Panc1 (cell line): ENCODE data around the gene NKAIN2. TPM values are rescaled to one million over a fixed set of nuclear protein-coding genes. Genes with fewer than 3 reads are reported as not detected.

Source experiments
- ATAC-seq: fragments of 200-7000 bp; cut with Tn5 transposase; 2 replicates; pipeline ENCODE4 v1.9.1; 2020; ENCODE audit warnings: mild to moderate bottlenecking, moderate library complexity
- BruUV-seq: library from RNA; stranded (reverse); fragments of 400-500 nt; replicated peaks from 2 replicates; lab custom pipeline; 2021; lab: Mats Ljungman, UMichigan
- CTCF ChIA-PET: fragments of 300-600 bp; sonication (Branson Sonifier 250); formaldehyde crosslinking; loops from one replicate; lab custom pipeline; 2022; ENCODE audit warnings: antibody characterized with exemption; lab: Charles Lee
- POLR2A ChIA-PET: fragments of 300-600 bp; sonication (Branson Sonifier 250); formaldehyde crosslinking; loops from one replicate; lab custom pipeline; 2022; ENCODE audit warnings: antibody characterized with exemption; lab: Charles Lee
- DNase-seq: peaks from one replicate; pipeline ENCODE4 v3.0.0-alpha.2; 2010; ENCODE audit warnings: low read depth, low spot score
- H3K27ac ChIP-seq: 2 replicates; pipeline ENCODE4 v1.5.1; 2011; ENCODE audit warnings: mild to moderate bottlenecking, low read length, inconsistent platforms
- H3K27me3 ChIP-seq: fragments of 200-500 bp; sonication (Bioruptor generic); 2 replicates; pipeline ENCODE4 v1.6.0; 2014; ENCODE audit warnings: low read length, inconsistent platforms; ENCODE audit not compliant: control insufficient read depth, insufficient read depth
- H3K36me3 ChIP-seq: fragments of 200-500 bp; sonication (Bioruptor generic); 2 replicates; pipeline ENCODE4 v1.5.1; 2014; ENCODE audit warnings: inconsistent platforms, mild to moderate bottlenecking, low read length, moderate library complexity; ENCODE audit not compliant: control insufficient read depth, insufficient read depth
- H3K4me1 ChIP-seq: 2 replicates; pipeline ENCODE4 v1.5.1; 2011; ENCODE audit warnings: inconsistent platforms, mild to moderate bottlenecking, low read length, moderate library complexity; ENCODE audit not compliant: control insufficient read depth, insufficient read depth
- H3K4me3 ChIP-seq, 2 experiments: 2 replicates each; pipeline ENCODE4 v1.5.1; 2011 to 2012; ENCODE audit warnings: low read depth in 2 of 2, low read length in 2 of 2, mild to moderate bottlenecking in 2 of 2, inconsistent platforms in 1 of 2, moderate library complexity in 1 of 2
- H3K9me3 ChIP-seq: fragments of 200-500 bp; sonication (Bioruptor generic); 2 replicates; pipeline ENCODE4 v1.5.1; 2014; ENCODE audit warnings: low read depth, mild to moderate bottlenecking, inconsistent platforms, low read length, moderate library complexity; ENCODE audit not compliant: control insufficient read depth, insufficient read depth
- POLR2AphosphoS5 ChIP-seq: IDR thresholded peaks from 2 replicates; pipeline ENCODE4 v1.6.1; 2012; ENCODE audit warnings: mild to moderate bottlenecking, low read depth, low read length, moderate library complexity
- REST ChIP-seq, 2 experiments: IDR thresholded peaks; 2 replicates each; pipeline ENCODE4 v1.6.1; 2011 to 2012; ENCODE audit warnings: low read depth in 2 of 2, control low read depth in 1 of 2, low read length in 1 of 2, mild to moderate bottlenecking in 1 of 2, moderate library complexity in 1 of 2; ENCODE audit not compliant: insufficient read depth in 1 of 2
- SIN3A ChIP-seq: IDR thresholded peaks from 2 replicates; pipeline ENCODE4 v1.6.1; 2012; ENCODE audit warnings: low read depth, mild to moderate bottlenecking, low read length, moderate library complexity, borderline replicate concordance; ENCODE audit not compliant: insufficient read depth
- TCF7L2 ChIP-seq: IDR thresholded peaks from 2 replicates; pipeline ENCODE4 v1.6.1; 2011; ENCODE audit warnings: mild to moderate bottlenecking, low read depth, low read length, inconsistent platforms
- in situ Hi-C: cut with HindIII; loops from 2 replicates; pipeline ENCODE4 v1.10.0; 2016; ENCODE audit warnings: low sequenced_read_pairs, low pct_unique_long_range_greater_than_20kb
- intact Hi-C: fragments of 100-400 bp; cut with micrococcal nuclease; formaldehyde crosslinking; loops from one replicate; pipeline ENCODE4 v1.10.0; 2022; ENCODE audit not compliant: unreplicated experiment
- total RNA-seq: library from RNA; stranded (reverse); gene quantifications from one replicate; pipeline ENCODE4 v1.2.1, GENCODE V29; 2021; ENCODE audit not compliant: unreplicated experiment
- TF ChIP-seq, protein P1 (sequence below): fragments of 450-650 bp; IDR thresholded peaks from 2 replicates; pipeline ENCODE4 v1.5.1; 2017; ENCODE audit warnings: mild to moderate bottlenecking

NKAIN2 gene
- total RNA-seq, 1 experiment from 2014 or later, result 2.6 TPM

GRCh38 chr6:124064317-124065113 lies 260.9 kb downstream of the NKAIN2 start:
- no peak for DNase-seq
- no peak for ATAC-seq
- H3K9me3 ChIP-seq, result no peaks in the 10 kb centered on the region
- in situ Hi-C loops (no loop called here), intact Hi-C loops (no loop called here)
- ChIA-PET POLR2A (no interaction called here), CTCF (no interaction called here)
- no peaks in the 10 kb centered on the region for H3K27me3 ChIP-seq
- no peak overlapping the region for H3K27ac ChIP-seq
- H3K36me3 ChIP-seq, result no peaks in the 10 kb centered on the region
- TF ChIP-seq TCF7L2 (no peak), REST (IDR thresholded peaks at IDR 0.05; ENCODE audit: insufficient read depth in 1 of 2, low read depth in 2 of 2, low read length in 1 of 2) (no peak), POLR2AphosphoS5 (no peak), SIN3A (no peak)
- TF ChIP-seq, protein P1, sequence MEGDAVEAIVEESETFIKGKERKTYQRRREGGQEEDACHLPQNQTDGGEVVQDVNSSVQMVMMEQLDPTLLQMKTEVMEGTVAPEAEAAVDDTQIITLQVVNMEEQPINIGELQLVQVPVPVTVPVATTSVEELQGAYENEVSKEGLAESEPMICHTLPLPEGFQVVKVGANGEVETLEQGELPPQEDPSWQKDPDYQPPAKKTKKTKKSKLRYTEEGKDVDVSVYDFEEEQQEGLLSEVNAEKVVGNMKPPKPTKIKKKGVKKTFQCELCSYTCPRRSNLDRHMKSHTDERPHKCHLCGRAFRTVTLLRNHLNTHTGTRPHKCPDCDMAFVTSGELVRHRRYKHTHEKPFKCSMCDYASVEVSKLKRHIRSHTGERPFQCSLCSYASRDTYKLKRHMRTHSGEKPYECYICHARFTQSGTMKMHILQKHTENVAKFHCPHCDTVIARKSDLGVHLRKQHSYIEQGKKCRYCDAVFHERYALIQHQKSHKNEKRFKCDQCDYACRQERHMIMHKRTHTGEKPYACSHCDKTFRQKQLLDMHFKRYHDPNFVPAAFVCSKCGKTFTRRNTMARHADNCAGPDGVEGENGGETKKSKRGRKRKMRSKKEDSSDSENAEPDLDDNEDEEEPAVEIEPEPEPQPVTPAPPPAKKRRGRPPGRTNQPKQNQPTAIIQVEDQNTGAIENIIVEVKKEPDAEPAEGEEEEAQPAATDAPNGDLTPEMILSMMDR, result no peak
- no TSS peak for BruUV-seq
- H3K4me1 ChIP-seq, result no peaks in the 10 kb centered on the region
- no peak overlapping the region for H3K4me3 ChIP-seq

- BruUV-seq, result no TSS peak
- DNase-seq, result no peak
- Histone ChIP-seq H3K27ac (no peak overlapping the region), H3K4me3 (no peak overlapping the region), H3K27me3 (no peaks in the 10 kb centered on the region), H3K36me3 (no peaks in the 10 kb centered on the region), H3K4me1 (no peaks in the 10 kb centered on the region), H3K9me3 (no peaks in the 10 kb centered on the region)
- TF ChIP-seq POLR2AphosphoS5 (no peak), TCF7L2 (no peak), REST (IDR thresholded peaks at IDR 0.05; ENCODE audit: insufficient read depth in 1 of 2, low read depth in 2 of 2, low read length in 1 of 2) (no peak), SIN3A (no peak)
- TF ChIP-seq, protein P1, result no peak
- intact Hi-C loops (no loop called here), in situ Hi-C loops (no loop called here)
- ChIA-PET POLR2A (no interaction called here), CTCF (no interaction called here)
- ATAC-seq, result no peak
Observed at GRCh38 chr6:124066269-124066668, 262.6 kb downstream of the NKAIN2 start.
